Activated gamma-delta T cell treated with anti-CD3 and anti-CD28 coated beads, Interleukin-2, amount 50 U/mL, for 16 hours (primary cell): ENCODE results near the gene TMEM181.
A peak's percentile ranks its signal among the peaks of the same experiment; 100 is the strongest.
"Not testable (repeated sequence)": the region's sequence is repeated elsewhere in the genome, so short reads cannot be mapped to it uniquely, and the experiment has no call there.

Experiments
- DNase-seq: peaks from one replicate; pipeline ENCODE4 v3.0.0-alpha.2; 2020; ENCODE audit warnings: low read depth

The TMEM181 gene

DNA sequence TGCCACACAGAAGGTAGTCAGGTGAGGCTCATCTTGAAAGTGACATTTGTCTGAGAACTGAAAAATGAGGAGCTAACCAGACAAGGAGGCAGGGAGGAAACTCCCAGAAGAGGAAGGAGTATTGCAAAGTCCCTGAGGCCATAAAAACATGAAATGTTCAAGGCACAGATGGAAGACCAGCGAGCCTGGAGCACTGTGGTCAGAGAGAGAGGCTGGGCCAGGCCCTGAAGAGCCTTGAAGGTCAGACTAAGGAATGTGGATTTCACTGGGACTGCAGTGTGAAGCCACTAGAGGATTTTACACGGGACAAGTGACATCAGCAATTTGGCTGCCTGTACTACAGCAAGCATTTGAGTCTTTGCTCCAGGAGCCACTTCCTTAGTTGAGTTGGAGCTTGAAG lies 21.1 kb upstream of the TMEM181 start:
- no peak for DNase-seq

GRCh38 chr6:158539413-158539812 lies 20.5 kb upstream of the TMEM181 start:
- no peak for DNase-seq

DNA sequence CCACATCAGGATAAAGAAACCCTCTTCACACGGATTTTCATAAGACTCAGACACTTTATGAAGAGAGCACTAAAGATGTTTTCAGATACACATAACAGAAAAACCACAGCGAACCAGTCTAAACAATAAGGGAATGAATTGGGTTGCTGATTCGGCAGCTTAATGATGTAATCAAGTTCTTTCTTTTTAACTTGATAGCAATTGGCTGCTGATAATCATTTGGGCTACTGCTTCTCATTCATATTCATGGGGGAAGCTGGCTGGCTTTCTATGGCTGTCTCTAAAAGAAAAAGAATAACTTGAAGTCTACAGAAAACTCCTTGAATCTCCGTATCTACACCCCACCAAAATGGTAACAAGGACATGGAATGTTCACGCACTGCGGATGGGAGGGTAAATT lies 20.0 kb upstream of the TMEM181 start:
- DNase-seq: no peak

DNA sequence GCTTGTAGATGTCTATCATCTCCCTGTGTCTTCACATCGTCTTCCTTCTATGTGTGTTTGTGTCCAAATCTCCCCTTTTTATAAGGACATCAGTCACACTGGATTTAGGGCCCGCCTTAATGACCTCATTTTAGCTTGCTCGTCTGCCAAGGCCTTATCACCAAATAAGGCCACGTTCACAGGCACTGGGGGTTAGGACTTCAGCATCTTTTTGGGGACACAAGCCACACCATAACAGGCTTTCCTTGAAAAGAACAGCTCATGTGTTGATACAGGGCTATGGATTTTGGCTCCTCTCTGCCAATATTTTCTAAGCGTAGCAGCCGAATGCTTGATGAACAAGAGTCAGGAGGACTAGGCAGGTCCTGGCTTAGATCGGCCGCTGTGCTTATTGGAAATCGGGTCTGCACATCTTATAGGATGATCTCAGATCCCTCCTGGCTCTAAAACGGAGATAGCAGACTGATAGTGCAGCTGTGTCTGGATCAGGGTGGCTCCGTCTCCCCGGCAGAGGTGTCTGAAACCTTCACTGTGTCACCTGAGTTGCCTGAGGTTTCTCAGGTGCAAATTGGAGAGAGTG lies 16.2 kb upstream of the TMEM181 start:
- no peak for DNase-seq

DNA sequence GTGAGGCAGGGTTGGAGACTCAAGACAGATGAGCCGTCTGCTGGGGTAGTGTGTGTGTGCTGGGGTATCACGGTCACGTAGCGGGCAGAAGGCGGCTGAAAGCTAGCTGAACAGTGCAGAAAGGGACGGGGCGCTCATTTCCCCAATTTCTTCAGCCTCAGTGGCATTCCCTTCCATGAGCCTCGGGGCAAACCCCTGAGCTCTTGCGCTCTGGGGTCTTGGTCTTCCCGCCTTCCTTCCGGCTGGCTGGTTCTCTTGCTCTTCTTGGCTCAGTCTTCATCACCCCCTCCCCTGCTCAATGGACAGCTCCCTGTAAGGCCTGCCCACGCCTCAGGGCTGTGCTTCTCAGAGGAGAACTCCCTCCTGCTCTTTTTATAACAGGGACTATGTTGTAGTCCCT lies 15.5 kb upstream of the TMEM181 start:
- no peak for DNase-seq

DNA sequence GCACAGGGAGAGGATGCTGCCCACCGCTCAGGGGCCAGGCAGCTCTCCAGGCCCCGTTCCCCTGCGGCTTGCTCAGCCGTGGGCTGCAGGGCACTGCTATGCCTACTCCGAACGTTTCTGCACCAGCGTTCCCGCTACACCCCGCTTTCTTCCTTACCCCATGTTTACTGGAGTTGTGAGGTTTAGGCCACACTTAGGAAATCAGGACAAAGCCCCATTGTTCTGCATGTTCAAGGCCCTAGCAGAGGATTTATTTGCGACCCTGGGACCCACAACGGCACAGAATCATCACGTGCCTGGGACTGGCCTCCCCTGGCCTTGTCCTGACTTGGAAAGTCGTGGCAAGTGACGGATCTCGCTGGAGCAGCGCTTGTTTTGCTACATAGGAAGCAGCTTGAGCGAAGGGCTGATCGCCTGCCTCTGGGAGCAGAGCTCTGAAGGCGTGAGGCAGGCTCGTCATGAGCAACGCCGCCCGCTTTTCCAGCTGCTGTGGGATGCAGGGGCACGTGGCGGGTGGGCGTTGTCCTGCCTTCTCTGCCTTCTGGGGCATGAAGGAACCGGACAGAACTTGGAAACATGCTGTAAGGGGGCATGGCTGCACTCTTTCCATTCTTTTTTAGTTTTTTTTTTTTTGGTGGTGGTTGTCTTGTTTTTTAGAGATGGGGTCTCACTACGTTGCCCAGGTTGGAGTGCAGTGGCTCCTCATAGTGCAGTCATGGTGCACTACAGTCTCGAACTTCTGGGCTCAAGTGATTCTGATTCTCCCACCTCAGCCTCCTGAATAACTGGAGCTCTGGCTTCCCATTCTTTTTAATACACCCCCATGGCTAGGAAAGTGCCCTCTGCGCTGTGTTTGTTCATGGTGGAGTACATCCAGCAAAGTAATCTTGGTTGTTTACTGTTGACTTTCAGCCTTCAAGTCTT lies 14.6 kb upstream of the TMEM181 start:
- DNase-seq: no peak

DNA sequence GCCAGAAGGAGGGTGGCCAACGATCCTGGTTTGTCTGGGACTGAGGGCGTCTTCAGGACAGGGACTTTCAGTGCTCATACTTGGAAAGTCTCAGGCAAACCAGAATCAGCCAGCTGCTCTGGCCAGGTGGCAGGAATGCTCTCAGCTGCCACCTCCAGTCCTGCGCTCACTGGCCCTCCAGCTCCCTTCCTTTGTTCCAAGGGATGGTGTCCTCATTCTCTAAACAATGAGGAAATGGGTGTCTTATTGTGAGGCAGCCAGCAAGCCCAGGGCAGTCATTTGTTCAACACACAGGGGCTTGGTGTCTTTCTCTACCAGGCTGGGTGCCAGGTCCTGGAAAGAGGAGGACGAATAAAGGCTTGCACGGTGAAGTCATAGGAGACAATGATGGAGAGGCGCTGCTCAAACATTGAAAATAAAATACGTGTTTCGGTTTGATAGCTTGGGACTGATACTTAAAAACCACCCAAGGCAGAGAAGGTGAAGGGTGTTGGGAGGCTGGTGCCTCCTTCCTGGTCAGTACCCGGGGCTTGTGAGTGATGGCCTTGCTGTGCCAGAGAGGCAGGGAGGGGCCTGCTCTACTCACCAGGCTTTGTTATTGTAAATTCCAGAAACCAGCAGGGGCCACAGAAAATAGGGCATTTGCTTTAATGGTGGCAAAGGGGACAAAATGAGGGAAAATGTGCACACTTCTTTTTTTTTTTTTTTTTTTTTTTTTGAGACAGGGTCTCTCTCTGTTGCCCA lies 11.3 kb upstream of the TMEM181 start:
- DNase-seq: no peak

DNA sequence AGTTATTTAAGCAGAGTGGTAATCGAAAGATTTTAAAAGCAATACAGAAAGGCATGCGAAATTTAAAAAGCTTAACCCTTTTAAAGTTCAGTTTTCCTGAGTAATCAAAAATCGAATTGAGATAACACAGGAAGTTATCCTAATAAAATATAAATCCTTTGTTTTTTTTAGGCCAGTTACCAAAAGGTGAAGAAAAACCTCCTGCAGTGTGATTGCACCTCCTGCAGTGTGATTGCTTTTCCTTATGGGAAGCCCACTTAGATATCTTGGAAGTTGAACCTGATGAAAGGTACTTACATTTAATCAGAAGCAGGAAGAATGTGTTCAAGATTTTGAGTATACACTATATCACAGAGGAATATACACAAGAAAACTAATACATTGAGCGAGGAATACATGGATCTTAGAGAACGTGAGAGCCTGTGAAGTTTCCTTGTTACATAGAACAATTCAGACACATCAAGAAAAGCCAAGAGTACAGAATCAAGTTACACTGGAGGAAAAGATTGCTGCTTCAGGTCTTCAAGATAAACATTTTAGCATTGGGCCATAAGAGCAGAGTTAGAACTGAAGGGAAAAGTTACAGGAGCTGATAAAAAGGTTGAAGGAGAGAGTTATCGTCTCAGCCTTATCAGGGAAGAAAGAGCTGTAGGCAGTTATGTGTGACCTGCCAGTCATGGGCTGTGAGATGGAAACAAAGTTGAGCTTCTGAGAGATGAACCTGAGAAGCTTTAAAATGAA lies 7.7 kb upstream of the TMEM181 start:
- DNase-seq: no peak

- no peak for DNase-seq
Observed at GRCh38 chr6:158552796-158553138, 7.1 kb upstream of the TMEM181 start.

- no peak for DNase-seq
Observed at GRCh38 chr6:158554611-158555361, 5.1 kb upstream of the TMEM181 start.

DNA sequence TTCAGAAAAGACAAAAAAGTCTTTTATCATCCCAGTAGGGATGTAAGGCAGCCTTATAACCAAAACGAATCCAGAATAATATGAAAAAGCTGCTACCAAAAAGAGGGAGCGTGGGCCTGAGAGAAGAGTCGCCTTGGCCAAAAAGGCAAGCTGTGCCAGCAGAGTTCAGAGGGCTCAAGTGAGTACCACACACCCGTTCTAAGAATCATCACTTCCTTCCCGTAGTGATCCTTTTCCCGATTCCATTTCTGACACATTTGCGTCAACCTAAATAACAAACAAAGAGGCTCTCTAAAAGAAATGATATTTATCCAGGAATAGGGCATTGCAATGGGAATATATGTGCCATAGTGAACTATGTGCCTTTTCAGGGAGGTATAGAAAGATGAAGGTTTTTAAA lies 3.8 kb upstream of the TMEM181 start:
- no peak for DNase-seq

DNA sequence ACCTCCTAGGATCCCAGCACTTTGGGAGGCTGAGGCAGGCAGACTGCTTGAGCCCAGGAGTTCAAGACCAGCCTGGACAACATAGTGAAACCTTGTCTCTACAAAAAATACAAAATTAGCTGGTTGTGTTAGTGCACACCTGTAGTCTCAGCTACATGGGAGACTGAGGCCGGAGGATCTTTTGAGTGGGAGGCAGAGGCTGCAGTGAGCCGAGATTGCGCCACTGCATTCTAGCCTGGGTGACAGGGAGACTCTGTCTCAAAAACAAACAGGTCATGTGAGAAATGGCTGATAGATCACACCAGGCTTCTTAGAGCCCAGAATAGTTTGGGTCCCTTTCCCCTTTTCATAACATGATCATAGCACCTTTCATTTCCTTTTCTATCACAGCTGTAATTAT lies 2.8 kb upstream of the TMEM181 start:
- not testable (repeated sequence) for DNase-seq

- DNase-seq: no peak
Observed at GRCh38 chr6:158557927-158558326, 2.0 kb upstream of the TMEM181 start.

DNA sequence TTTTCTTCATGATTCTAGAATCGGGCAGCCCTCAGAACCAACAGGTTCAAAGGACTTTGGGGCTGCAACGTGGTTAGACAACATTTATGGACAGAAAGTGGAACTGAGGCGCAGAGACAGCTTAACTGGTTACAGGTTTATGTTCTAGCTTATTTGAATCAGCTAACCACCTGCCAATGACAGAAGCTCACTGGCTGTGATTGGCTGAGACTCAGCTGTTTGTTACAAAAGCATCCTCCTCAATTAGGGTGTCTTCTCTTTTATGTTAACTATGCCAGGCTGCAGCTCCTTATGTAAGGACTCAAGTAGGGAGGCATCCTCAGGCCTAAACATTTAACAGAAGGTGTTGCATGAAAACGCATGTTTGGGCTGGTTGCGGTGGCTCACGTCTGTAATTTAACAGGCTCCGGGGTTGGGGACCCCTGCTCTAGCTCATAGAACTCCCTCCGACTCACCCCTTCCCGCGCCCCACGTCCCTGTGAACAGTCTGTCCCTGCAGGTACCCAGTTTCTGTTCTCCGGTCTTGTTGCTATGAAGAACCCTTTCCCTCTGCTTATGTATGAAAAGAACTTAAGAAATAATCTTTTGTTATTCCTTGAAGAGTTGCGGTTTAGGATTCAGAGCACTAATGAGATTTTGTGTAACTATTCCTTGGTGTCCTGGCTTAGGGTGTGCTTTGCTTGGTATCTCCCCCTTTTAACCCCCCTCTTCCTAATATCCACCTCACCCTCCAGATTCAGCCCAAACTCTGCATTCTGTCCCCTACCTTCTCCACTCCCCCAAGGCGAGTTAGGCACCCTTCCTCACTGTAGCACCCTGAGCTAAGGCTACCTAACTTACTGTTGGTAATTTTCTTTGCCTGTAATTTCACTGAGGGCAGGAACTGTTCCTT lies 1.2 kb upstream of the TMEM181 start:
- DNase-seq: no peak

DNA sequence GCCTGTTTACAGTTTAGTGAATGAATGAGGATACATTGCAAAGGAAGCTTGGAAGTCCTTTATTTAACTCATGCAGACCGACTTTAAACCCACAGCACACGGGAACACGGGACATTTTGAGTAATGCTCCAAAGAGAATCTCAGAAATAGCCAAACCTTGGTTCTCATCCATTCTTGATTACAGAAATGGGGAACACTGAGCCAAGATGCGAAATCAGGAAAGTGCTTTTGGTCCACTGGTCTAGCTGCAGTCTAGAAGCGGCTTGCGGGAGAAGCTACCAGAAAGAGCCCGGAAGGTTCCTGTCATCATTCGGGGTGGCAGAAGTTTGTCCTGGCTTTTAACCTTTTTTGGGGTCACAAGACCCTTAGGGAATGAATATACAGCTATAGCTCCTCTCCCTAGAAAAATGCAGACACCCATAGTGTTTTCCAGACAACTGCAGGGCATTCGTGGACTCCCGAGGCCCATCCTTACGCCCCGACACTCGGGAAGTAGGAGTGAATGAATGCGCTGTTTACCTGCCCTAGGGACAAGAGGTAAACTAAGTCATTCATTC lies 475 bp upstream of the TMEM181 start:
- DNase-seq: no peak

- DNase-seq: no peak
Observed at GRCh38 chr6:158560836-158561320, 987 bp downstream of the TMEM181 start.

DNA sequence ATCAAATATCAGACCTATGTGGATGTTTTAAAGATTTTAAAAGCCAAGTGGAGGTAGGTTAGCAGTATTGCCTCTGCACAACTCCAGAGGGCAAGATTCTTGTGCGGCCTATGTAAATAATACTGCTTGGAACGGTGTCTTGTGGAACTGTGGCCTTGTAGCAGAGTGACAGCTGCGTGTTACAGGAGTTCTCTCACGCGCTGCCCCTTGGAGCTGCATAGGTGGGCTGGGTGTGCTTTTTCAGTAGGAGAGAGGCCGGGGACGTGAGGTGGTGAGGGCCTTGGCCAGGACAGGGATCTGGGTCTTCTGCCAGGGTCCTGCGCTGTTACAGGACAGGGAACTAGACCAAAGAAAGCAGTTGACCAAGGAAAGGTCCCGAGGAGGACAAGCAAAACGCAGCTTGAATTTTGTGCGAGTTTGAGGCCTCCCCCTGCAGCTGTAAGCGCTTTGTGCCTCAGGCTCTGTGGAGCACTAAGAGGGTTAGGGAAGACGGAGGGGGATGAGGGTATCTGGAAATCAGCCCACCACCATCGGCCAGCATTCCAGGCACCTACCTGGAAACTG lies 1.5 kb downstream of the TMEM181 start:
- DNase-seq: no peak

GRCh38 chr6:158561938-158562337 lies 2.0 kb downstream of the TMEM181 start:
- no peak for DNase-seq

DNA sequence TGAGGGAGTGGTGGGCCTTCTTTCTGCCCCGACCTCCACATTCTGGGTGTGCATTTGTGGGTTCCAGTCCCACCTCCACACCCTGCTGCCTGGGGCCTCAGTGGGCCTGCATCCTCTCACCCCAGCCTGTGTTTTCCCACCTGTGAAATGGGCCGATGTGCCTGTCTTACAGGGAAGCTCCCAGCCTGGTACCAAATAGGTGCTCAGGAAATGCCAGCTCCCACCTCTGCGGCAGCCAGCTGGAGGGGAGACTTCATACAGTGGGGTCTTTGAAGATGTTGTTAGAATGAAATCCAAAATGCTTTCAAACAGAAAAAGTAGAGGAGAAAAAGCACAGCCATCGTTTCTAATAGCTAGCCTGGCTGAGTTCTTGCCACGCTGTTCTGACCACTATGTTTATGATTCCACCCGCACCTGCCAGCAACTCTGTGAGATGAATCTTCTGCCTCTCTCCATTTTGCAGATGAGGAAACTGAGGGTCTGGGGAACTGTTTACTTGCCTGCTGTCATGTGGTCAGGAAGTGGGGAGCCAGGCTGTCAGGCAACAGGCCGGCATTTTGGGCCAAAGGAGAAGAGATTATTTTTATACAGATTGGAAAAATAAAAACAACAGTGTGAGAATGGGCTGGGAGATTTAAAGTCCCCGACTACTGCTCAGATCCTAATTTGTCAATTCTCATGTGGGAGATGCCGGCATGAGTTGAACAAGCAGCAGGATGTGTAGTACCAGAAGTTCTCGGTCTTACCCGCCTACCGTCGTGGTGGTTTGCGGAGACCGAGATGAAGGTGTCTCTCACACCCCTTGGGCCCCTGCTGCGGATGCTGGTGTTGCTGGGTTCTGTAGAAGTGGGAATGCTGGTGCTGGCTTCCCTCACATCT lies 4.6 kb downstream of the TMEM181 start:
- DNase-seq: peak; percentile 12
